HCT116 (cell line): Measurements from ENCODE around the gene AKAP13. TPM values are rescaled to one million over a fixed set of nuclear protein-coding genes. Genes with fewer than 3 reads are reported as not detected.

Experiments used
- ATAC-seq: fragments of 200-7000 bp; cut with Tn5 transposase; 2 replicates; pipeline ENCODE4 v1.9.1; 2020; ENCODE audit warnings: mild to moderate bottlenecking, moderate library complexity
- BruUV-seq: library from RNA; stranded (reverse); fragments of 400-500 nt; replicated peaks from 2 replicates; lab custom pipeline; 2021; lab: Mats Ljungman, UMichigan
- CTCF ChIA-PET: fragments of 300-600 bp; sonication (Branson Sonifier 250); formaldehyde crosslinking; loops from one replicate; lab custom pipeline; 2021; ENCODE audit warnings: antibody characterized with exemption; lab: Charles Lee
- POLR2A ChIA-PET: fragments of 300-600, 350-600 bp; sonication (Branson Sonifier 250); formaldehyde crosslinking; loops from one replicate; lab custom pipeline; 2021; ENCODE audit warnings: antibody characterized with exemption; lab: Charles Lee
- RAD21 ChIA-PET, 2 experiments: fragments of 300-600 bp; sonication (Branson Sonifier 250); formaldehyde crosslinking; loops; one replicate each; lab custom pipeline; 2023; ENCODE audit warnings: low total read pairs in 2 of 2; ENCODE audit not compliant: uncharacterized antibody in 2 of 2, unreplicated experiment in 2 of 2, low non-redundant PET in 1 of 2; lab: Charles Lee
- DNase-seq: peaks from one replicate; pipeline ENCODE4 v3.0.0-alpha.2; 2010; ENCODE audit warnings: low read depth, low spot score
- H2AFZ ChIP-seq: fragments of 200-600 bp; shearing (Covaris generic), sonication (generic); 2 replicates; pipeline ENCODE4 v1.6.1; 2017; ENCODE audit warnings: low read depth, mixed run types, mixed read lengths, antibody characterized with exemption, low read length; ENCODE audit not compliant: poor library complexity, severe bottlenecking
- H3K27ac ChIP-seq: 2 replicates; pipeline ENCODE4 v1.5.1; 2012; ENCODE audit warnings: low read depth, low read length
- H3K27me3 ChIP-seq: fragments of 200-600 bp; sonication (generic); 2 replicates; pipeline ENCODE4 v1.6.1; 2016; ENCODE audit warnings: mixed run types, low read length, mixed read lengths; ENCODE audit not compliant: insufficient read depth
- H3K36me3 ChIP-seq, 2 experiments: fragments of 200-500 bp in 1 of 2; fragments of 200-600 bp in 1 of 2; sonication (Bioruptor generic) in 1 of 2; sonication (generic) in 1 of 2; 2 replicates each; pipeline versions ENCODE4 v1.5.1 to v1.6.1; 2014 to 2016; ENCODE audit warnings: low read length in 2 of 2, inconsistent platforms in 1 of 2, mixed read lengths in 1 of 2, mixed run types in 1 of 2; ENCODE audit not compliant: insufficient read depth in 2 of 2, control insufficient read depth in 1 of 2
- H3K4me1 ChIP-seq, 2 experiments: fragments of 200-600 bp in 1 of 2; sonication (generic) in 1 of 2; 2 replicates each; pipeline versions ENCODE4 v1.5.1 to v1.6.1; 2012 to 2017; ENCODE audit warnings: low read length in 2 of 2, inconsistent platforms in 1 of 2, mild to moderate bottlenecking in 1 of 2, mixed read lengths in 1 of 2, mixed run types in 1 of 2, moderate library complexity in 1 of 2; ENCODE audit not compliant: insufficient read depth in 2 of 2, control insufficient read depth in 1 of 2
- H3K4me2 ChIP-seq: fragments of 200-600 bp; sonication (generic); 2 replicates; pipeline ENCODE4 v1.6.1; 2017; ENCODE audit warnings: mixed run types, low read length, mixed read lengths
- H3K4me3 ChIP-seq, 2 experiments: fragments of 200-600 bp in 1 of 2; sonication (generic) in 1 of 2; replicated peaks in 1 of 2; 2 replicates each; pipeline ENCODE4 v1.5.1; 2011 to 2016; ENCODE audit warnings: low read length in 2 of 2, control low read depth in 1 of 2, low read depth in 1 of 2, mild to moderate bottlenecking in 1 of 2, mixed read lengths in 1 of 2, mixed run types in 1 of 2
- H3K79me2 ChIP-seq: fragments of 200-600 bp; sonication (generic); 2 replicates; pipeline ENCODE4 v1.6.1; 2017; ENCODE audit warnings: mild to moderate bottlenecking, mixed run types, low read length, moderate library complexity, mixed read lengths; ENCODE audit not compliant: insufficient read depth
- H3K9ac ChIP-seq: fragments of 200-600 bp; sonication (generic); 2 replicates; pipeline ENCODE4 v1.6.1; 2016; ENCODE audit warnings: low read length, mixed read lengths
- H3K9me2 ChIP-seq: fragments of 200-600 bp; sonication (generic), shearing (Covaris generic); 2 replicates; pipeline ENCODE4 v1.6.1; 2017; ENCODE audit warnings: mixed run types, mild to moderate bottlenecking, moderate library complexity; ENCODE audit not compliant: insufficient read depth
- H3K9me3 ChIP-seq, 2 experiments: fragments of 200-500 bp in 1 of 2; fragments of 200-600 bp in 1 of 2; sonication (Bioruptor generic) in 1 of 2; sonication (generic) in 1 of 2; 2 replicates each; pipeline ENCODE4 v1.6.1; 2014 to 2017; ENCODE audit warnings: low read length in 2 of 2, mixed read lengths in 2 of 2, inconsistent platforms in 1 of 2, low read depth in 1 of 2, mild to moderate bottlenecking in 1 of 2, mixed run types in 1 of 2, moderate library complexity in 1 of 2; ENCODE audit not compliant: control insufficient read depth in 1 of 2, insufficient read depth in 1 of 2
- H4K20me1 ChIP-seq: fragments of 200-600 bp; sonication (generic), shearing (Covaris generic); 2 replicates; pipeline ENCODE4 v1.6.1; 2017; ENCODE audit warnings: mixed run types, mild to moderate bottlenecking, moderate library complexity; ENCODE audit not compliant: insufficient read depth
- ATF3 ChIP-seq: IDR thresholded peaks from 2 replicates; pipeline ENCODE4 v1.6.1; 2012
- CTCF ChIP-seq, 3 experiments: fragments of 200-600 bp in 1 of 3; sonication (generic) in 1 of 3; IDR thresholded peaks in 2 of 3; conservative IDR thresholded peaks in 1 of 3; 2 replicates each; pipeline ENCODE4 v1.5.1; 2012 to 2017; ENCODE audit warnings: low read depth in 2 of 3, low read length in 2 of 3, antibody characterized with exemption in 1 of 3, borderline replicate concordance in 1 of 3, control low read depth in 1 of 3, mild to moderate bottlenecking in 1 of 3, mixed read lengths in 1 of 3, mixed run types in 1 of 3, moderate library complexity in 1 of 3; ENCODE audit not compliant: insufficient read depth in 1 of 3
- EGR1 ChIP-seq: IDR thresholded peaks from 2 replicates; pipeline ENCODE4 v1.6.1; 2012; ENCODE audit warnings: low read depth
- FOSL1 ChIP-seq: IDR thresholded peaks from 2 replicates; pipeline ENCODE4 v1.6.1; 2012; ENCODE audit warnings: low read depth
- JUND ChIP-seq: IDR thresholded peaks from 2 replicates; pipeline ENCODE4 v1.6.1; 2012
- MAX ChIP-seq: IDR thresholded peaks from 2 replicates; pipeline ENCODE4 v1.6.1; 2012
- POLR2A ChIP-seq: IDR thresholded peaks from 2 replicates; pipeline ENCODE4 v1.7.0; 2011; ENCODE audit warnings: borderline replicate concordance; ENCODE audit not compliant: insufficient read depth, insufficient read length; ENCODE audit errors: extremely low read depth
- POLR2AphosphoS5 ChIP-seq: IDR thresholded peaks from 2 replicates; pipeline ENCODE4 v1.6.1; 2011; ENCODE audit warnings: mild to moderate bottlenecking, low read depth, low read length, moderate library complexity
- RAD21 ChIP-seq: IDR thresholded peaks from 2 replicates; pipeline ENCODE4 v1.6.1; 2012; ENCODE audit warnings: low read depth, mild to moderate bottlenecking
- REST ChIP-seq: IDR thresholded peaks from 2 replicates; pipeline ENCODE4 v1.6.1; 2012; ENCODE audit warnings: low read depth
- SIN3A ChIP-seq: IDR thresholded peaks from 2 replicates; pipeline ENCODE4 v1.6.1; 2012; ENCODE audit warnings: low read depth
- SP1 ChIP-seq: IDR thresholded peaks from 2 replicates; pipeline ENCODE4 v1.6.1; 2012; ENCODE audit warnings: low read depth
- YY1 ChIP-seq: IDR thresholded peaks from 2 replicates; pipeline ENCODE4 v1.6.1; 2011; ENCODE audit warnings: low read length, low read depth, moderate library complexity, mild to moderate bottlenecking; ENCODE audit not compliant: insufficient replicate concordance; ENCODE audit errors: extremely low read depth
- ZBTB33 ChIP-seq: IDR thresholded peaks from 2 replicates; pipeline ENCODE4 v1.6.1; 2011; ENCODE audit warnings: mild to moderate bottlenecking, low read length, moderate library complexity; ENCODE audit not compliant: insufficient replicate concordance; ENCODE audit errors: extremely low read depth
- ZNF274 ChIP-seq: fragments of 200-500 bp; sonication (Bioruptor generic); IDR thresholded peaks from 2 replicates; pipeline ENCODE4 v1.6.1; 2014; ENCODE audit warnings: mild to moderate bottlenecking, low read depth, low read length, inconsistent platforms
- intact Hi-C: fragments of 100-400 bp; cut with micrococcal nuclease; formaldehyde crosslinking; loops from 2 replicates; pipeline ENCODE4 v1.10.0; 2022
- total RNA-seq: library from RNA; stranded (reverse); gene quantifications from one replicate; pipeline ENCODE4 v1.2.1, GENCODE V29; 2021; ENCODE audit not compliant: unreplicated experiment

AKAP13 gene
- total RNA-seq, 1 experiment from 2014 or later, result 43.1 TPM

- Histone ChIP-seq H3K4me2 (no peak overlapping the region), H3K9ac (no peak overlapping the region), H3K79me2 (no peaks in the 10 kb centered on the region), H3K27me3 (no peaks in the 10 kb centered on the region), H4K20me1 (no peaks in the 10 kb centered on the region), H3K4me1 (no peaks in the 10 kb centered on the region), H3K27ac (no peak overlapping the region), H3K9me2 (no peaks in the 10 kb centered on the region), H2AFZ (no peak overlapping the region), H3K36me3 (no peaks in the 10 kb centered on the region), H3K4me3 (no peak overlapping the region), H3K9me3 (no peaks in the 10 kb centered on the region)
- ChIA-PET CTCF (no interaction called here), RAD21 (no interaction called here), POLR2A (interaction anchor here (0.7 kb wide), 1 partner anchor 44 kb away, joined by 3 read pairs; no protein-coding TSS in a partner anchor)
- no TSS peak for BruUV-seq
- DNase-seq (no peak), ATAC-seq (no peak)
- TF ChIP-seq POLR2A (no peak), ZBTB33 (no peak), SIN3A (no peak), POLR2AphosphoS5 (no peak), EGR1 (no peak), JUND (no peak), RAD21 (no peak), ATF3 (no peak), ZNF274 (no peak), YY1 (no peak), REST (no peak), CTCF (IDR thresholded peaks at IDR 0.05 in 2 of 3, conservative IDR thresholded peaks at IDR 0.05 in 1 of 3; ENCODE audit: borderline replicate concordance in 1 of 3, insufficient read depth in 1 of 3, low read depth in 2 of 3, low read length in 2 of 3) (no peak), FOSL1 (no peak), MAX (no peak), SP1 (no peak)
- intact Hi-C loops, result no loop called here
Observed at GRCh38 chr15:85642065-85642692, 261.8 kb downstream of the AKAP13 start.
